ENCODE data around the gene CFAP61.

The CFAP61 gene

GRCh38 chr20:20295621-20296498 is 243.5 kb downstream of the CFAP61 start:
- DNase-seq = no peak

GRCh38 chr20:20297181-20297580 is 244.8 kb downstream of the CFAP61 start:
- DNase-seq = no peak

- no peak for DNase-seq
Observed at GRCh38 chr20:20297752-20298151, 245.4 kb downstream of the CFAP61 start.

- no peak for DNase-seq
Observed at GRCh38 chr20:20299904-20300303, 247.6 kb downstream of the CFAP61 start.

GRCh38 chr20:20303320-20303719 is 251.0 kb downstream of the CFAP61 start:
- DNase-seq = no peak

GRCh38 chr20:20303742-20304141 is 251.4 kb downstream of the CFAP61 start:
- DNase-seq = no peak

GRCh38 chr20:20304942-20305341 is 252.6 kb downstream of the CFAP61 start:
- no peak for DNase-seq

- DNase-seq = no peak
Observed at GRCh38 chr20:20312562-20312961, 260.2 kb downstream of the CFAP61 start.

GRCh38 chr20:20317195-20317594 is 264.9 kb downstream of the CFAP61 start:
- no peak for DNase-seq

- no peak for DNase-seq
Observed at GRCh38 chr20:20317621-20318364, 265.5 kb downstream of the CFAP61 start.

GRCh38 chr20:20318365-20319161 is 266.2 kb downstream of the CFAP61 start:
- DNase-seq = no peak

- no peak for DNase-seq
Observed at GRCh38 chr20:20321134-20321533, 268.8 kb downstream of the CFAP61 start.

GRCh38 chr20:20321917-20322316 is 269.6 kb downstream of the CFAP61 start:
- no peak for DNase-seq

GRCh38 chr20:20322912-20323311 is 270.6 kb downstream of the CFAP61 start:
- no peak for DNase-seq

- no peak for DNase-seq
Observed at GRCh38 chr20:20327746-20328145, 275.4 kb downstream of the CFAP61 start.

GRCh38 chr20:20329564-20329963 is 277.2 kb downstream of the CFAP61 start:
- no peak for DNase-seq

- DNase-seq = no peak
Observed at GRCh38 chr20:20331156-20331555, 278.8 kb downstream of the CFAP61 start.

GRCh38 chr20:20331817-20332216 is 279.5 kb downstream of the CFAP61 start:
- no peak for DNase-seq

- DNase-seq = no peak
Observed at GRCh38 chr20:20333866-20334265, 281.5 kb downstream of the CFAP61 start.

GRCh38 chr20:20334489-20334888 is 282.2 kb downstream of the CFAP61 start:
- DNase-seq = no peak

GRCh38 chr20:20338133-20338730 is 285.9 kb downstream of the CFAP61 start:
- DNase-seq = no peak

GRCh38 chr20:20340443-20340842 is 288.1 kb downstream of the CFAP61 start:
- no peak for DNase-seq

GRCh38 chr20:20341371-20341770 is 289.0 kb downstream of the CFAP61 start:
- no peak for DNase-seq

Data from activated CD4-positive, alpha-beta T cell treated with anti-CD3 and anti-CD28 coated beads, Interleukin-2, amount 50 U/mL, for 1 hour (primary cell).